Activated CD8-positive, alpha-beta memory T cell treated with anti-CD3 and anti-CD28 coated beads, Interleukin-2, amount 50 U/mL, for 48 hours (primary cell): ENCODE measurements around the gene DHX35.

Source experiments
- DNase-seq: peaks from one replicate; pipeline ENCODE4 v3.0.0-alpha.2; 2020

Gene DHX35, protein sequence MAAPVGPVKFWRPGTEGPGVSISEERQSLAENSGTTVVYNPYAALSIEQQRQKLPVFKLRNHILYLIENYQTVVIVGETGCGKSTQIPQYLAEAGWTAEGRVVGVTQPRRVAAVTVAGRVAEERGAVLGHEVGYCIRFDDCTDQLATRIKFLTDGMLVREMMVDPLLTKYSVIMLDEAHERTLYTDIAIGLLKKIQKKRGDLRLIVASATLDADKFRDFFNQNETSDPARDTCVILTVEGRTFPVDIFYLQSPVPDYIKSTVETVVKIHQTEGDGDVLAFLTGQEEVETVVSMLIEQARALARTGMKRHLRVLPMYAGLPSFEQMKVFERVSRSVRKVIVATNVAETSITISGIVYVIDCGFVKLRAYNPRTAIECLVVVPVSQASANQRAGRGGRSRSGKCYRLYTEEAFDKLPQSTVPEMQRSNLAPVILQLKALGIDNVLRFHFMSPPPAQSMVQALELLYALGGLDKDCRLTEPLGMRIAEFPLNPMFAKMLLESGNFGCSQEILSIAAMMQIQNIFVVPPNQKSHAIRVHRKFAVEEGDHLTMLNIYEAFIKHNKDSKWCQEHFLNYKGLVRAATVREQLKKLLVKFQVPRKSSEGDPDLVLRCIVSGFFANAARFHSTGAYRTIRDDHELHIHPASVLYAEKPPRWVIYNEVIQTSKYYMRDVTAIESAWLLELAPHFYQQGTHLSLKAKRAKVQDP

DNA sequence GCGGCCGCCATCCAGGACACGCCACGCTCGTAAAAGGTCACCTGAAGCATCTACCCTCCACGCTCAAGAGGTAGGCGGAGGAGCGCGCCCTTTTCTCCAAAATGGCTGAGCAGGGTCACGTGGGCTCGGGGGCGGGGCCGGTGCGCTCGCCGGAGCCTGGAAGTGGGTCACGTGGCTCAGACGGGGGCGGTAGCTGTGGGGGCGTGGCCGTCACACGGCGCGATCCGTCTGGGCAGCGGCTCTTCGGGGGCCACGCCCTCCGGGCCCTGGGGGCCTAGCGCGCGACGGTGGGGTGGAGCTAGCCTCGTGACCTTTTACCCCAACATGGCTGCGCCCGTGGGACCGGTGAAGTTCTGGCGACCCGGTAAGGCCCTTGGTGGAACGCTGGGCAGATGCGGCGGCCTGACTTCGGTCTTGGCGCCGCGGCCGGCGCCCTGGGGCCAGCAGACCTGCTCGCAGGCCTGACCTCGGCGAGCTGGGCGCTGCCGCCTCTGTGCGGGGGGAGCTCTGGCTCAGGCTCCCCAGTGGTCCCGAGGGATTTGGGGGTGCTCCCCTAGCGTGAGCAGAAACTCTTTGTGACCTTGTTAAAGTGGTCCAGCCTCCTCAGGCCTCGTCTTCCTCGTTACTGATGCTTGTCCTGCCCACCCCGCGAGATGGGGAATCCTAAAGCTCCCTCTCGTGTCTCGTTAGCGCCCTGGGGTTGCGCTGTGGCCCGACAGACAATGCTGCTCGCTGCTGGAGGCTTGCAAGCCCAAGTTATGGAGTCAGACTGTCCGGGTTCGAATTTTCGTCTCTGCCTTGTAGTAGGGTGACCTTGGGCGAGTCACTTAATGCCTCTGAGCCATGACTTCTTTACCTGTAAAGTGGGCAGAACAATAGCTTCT, at the start of gene DHX35:
Gene DHX35 (plus strand): TSS at position 301 of the 884 bp plus-strand sequence. CDS start 24 bp downstream, at position 325.
- DNase-seq: peak; percentile 98

DNA sequence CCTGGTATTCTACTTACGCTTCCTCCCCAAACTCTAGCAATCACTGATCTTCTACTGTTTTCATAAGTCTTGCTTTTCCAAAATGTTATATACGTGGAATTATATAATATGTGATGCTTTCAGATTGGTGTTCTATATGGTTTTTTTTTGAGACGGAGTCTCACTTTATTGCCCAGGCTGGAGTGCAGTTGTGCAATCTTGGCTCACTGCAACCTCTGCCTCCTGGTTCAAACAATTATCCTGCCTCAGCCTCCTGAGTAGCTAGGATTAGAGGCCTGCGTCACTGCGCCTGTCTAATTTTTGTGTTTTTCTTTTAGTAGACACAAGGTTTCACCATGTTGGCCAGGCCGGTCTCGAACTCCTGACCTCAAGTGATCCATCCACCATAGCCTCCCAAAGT, 46.8 kb upstream of the DHX35 start:
- no peak for DNase-seq

DNA sequence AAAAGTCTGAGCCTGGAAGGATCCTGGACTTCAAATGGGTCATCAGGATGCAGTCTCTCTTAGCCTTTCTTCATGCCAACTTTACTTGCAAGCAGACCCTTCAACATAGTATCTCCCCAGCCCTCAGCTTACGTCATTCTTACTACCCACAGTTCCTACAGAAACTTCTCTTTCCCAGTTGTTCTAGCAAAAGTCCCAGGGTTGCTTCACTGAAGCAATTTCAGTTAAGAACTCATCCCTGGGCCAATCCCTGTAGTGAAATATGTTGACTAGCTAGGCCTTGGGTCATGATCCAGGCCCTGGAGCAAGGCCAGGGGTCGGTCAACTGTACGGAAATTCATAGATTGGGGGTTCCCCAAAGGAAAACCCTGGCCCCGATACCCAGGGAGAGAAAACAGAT, 44.5 kb upstream of the DHX35 start:
- DNase-seq: no peak

DNA sequence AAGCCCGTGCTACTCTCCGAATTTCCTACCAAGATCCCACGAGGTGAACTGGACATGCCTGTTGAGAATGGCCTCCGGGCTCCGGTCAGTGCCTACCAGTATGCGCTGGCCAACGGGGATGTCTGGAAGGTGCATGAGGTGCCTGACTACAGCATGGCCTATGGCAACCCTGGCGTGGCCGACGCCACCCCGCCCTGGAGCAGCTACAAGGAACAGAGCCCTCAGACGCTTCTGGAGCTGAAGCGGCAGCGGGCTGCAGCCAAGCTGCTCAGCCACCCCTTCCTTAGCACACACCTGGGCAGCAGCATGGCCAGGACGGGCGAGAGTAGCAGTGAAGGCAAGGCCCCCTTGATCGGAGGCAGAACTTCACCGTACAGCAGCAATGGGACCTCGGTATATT, 44.0 kb upstream of the DHX35 start:
- DNase-seq: no peak

DNA sequence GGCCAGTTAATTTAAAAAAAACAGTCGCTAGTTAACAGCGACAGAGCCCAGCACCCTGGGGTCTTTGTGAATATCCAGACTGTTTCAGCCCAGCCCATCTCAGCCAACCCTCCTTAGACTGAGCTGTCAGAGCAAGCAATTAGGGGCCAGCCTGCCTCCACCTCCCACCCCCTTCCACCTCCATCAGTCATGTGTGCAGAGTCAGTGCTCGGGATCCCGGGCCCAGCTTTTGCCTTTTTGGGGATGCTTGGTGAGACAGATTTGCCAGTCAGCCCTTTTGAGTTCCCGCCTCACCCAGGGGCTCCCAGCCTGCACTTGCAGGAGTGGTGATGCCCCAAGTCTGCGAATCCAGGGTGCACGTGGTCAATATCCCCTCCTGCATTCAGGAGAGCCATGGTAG, 42.5 kb upstream of the DHX35 start:
- no peak for DNase-seq

DNA sequence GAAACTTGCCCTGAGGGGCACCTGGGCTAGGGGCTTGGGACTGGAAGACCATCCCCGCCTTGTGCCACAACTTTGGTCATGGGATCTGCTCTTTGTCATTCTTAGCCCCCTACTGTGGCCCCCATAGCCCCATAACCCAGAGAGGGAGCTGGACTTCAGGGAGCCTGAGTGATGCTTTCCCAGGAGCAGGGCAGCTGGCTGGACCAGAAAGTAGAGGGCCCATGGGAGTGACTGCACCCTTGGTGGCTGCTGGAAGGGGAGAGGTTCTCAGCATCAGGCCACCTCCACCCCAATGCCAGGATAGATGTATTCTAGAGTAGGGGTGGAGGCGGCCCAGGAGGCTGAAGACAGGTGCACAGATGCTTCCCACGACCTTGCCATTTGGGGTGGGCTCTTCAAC, 41.7 kb upstream of the DHX35 start:
- no peak for DNase-seq

DNA sequence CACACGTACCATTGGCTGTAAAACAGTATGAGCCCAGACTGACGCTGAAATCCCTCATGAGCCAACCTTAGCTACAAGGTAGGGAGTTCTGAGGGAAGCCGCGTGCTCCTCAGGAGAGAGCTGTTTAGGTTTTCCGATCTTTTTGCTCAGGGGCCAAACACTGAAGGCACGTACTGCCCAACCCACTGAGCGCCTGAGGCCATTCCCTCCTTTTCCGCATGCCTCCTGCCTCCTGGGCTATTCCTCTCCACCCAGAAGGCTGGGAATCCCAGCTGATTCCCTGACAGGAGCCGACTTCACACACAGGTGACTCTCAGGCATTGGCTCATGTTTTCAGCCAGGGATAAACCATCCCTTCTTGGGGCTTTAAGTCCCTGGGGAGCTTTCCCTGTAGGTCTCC, 41.3 kb upstream of the DHX35 start:
- DNase-seq: no peak

DNA sequence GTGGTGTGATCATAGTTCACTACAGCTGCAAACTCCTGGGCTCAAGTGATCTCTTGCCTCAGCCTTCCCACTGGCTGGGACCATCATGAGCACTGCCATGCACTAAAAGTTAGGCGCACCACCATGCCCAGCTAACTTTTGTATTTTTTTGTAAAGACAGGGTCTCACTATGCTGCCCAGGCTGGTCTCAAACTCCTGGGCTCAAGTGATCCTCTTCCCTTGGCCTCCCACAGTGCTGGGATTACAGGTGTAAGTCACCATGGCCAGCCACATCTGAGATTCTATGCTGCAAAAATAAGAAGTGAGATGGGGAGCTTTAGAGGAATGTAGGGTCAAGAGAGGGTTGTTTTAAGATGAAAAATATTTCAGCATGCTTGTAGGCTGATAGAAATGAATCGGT, 37.4 kb upstream of the DHX35 start:
- no peak for DNase-seq

DNA sequence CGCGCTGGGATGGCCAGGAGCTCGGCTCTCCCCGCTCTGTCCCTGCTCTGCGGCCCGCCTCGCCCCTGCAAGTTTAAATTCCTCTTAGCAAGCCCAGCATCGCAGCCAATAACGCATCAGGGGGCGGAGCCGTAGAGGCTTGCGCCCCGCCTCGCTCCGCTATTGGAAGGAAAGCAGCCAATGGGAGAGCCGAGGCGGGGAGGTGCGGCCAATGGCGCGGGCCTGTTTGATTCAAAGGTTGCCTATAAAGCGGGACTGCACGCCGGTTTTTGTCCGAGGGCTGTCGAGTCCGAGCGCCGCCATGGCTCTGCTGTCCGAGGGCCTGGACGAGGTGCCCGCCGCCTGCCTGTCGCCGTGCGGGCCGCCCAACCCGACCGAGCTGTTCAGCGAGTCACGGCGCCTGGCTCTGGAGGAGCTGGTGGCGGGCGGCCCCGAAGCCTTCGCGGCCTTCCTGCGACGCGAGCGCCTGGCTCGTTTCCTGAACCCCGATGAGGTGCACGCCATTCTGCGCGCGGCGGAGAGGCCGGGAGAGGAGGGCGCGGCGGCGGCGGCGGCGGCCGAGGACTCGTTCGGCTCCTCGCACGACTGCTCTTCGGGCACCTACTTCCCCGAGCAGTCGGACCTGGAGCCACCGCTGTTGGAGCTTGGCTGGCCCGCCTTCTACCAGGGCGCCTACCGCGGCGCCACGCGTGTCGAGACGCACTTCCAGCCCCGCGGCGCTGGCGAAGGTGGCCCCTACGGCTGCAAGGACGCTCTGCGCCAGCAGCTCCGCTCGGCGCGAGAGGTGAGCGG, 35.8 kb upstream of the DHX35 start, which contains the start of gene FAM83D:
Gene FAM83D (plus strand): TSS at position 276 of the 792 bp plus-strand sequence. CDS start 26 bp downstream, at position 302.
- peak; percentile 99 for DNase-seq

DNA sequence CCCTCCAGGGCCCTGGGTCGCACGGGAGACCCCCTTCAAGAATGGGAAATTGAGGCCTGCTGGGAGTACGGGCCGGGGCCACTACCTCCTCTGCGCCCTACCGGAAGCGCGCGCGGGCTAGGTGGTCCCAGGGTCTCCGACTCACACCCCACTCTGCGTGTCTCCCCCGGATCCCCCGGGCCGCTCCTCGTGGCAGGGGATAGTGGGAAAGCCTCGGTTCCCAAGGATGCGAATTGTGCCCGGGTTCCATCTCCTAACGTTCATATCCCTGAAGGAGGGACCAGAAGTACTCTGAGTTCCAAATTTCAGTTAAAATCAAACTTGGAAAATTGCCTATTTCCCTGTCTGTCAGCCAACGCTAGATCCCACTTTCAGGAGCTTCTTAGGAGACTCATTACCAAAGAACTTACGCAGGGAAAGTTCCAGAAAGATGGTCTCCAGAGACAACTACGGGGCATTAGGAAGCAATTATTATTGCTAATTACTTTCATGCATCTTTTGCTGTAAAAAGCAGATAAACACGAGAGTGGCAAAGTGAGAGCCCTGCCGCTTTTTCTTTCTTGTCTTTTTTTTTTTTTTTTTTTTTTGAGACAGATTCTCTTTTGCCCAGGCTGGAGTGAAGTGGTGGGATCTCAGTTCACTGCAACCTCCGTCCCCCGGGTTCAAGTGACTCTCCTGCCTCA, 35.1 kb upstream of the DHX35 start:
- DNase-seq: peak; percentile 67

DNA sequence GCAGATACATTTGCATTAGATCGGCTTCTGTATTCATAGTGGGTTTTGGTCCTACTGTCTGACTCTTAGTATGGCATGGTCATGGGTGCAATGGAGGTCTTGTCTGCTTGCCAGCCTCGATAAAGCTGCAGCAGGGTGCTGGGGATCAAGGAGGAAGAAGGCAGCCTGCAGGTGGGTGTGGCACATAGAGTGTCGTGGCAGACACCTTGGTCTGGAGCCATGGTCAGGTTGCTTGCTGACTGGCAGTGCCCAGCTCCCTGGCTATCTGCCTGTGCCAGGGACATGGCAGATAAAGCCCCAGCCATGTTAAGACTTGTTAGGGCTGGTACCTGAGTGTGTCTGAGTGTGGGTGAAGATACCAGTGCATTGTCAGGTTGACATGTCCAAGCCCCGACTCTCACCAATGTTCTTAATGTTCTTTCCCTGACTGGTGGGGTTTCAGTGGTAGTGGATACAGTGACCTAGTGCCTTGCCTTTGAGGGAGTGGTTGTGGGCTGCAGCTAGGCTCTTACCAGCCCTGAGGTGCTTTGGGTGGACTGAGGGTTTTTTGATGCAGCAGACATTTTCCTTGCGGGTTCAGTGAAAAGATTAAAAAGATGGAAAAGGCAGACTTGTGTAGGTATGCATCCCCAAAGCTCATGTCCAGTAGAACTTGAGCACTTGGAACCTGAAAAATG, 34.1 kb upstream of the DHX35 start:
- DNase-seq: no peak

DNA sequence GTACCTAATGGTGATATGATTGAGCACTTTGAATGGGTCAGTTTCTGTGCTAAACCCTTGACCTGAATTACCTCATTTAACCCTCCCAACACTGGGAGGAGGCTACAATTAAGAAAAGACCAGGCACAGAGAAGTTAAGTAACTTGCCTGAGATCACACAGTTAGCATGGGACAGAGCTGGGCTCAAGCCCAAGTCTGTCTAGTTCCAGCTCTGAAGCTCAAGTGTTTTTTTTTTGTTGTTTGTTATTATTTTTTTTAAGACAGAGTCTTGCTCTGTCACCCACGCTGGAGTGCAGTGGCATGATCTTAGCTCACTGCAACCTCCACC, 31.9 kb upstream of the DHX35 start:
- DNase-seq: no peak

DNA sequence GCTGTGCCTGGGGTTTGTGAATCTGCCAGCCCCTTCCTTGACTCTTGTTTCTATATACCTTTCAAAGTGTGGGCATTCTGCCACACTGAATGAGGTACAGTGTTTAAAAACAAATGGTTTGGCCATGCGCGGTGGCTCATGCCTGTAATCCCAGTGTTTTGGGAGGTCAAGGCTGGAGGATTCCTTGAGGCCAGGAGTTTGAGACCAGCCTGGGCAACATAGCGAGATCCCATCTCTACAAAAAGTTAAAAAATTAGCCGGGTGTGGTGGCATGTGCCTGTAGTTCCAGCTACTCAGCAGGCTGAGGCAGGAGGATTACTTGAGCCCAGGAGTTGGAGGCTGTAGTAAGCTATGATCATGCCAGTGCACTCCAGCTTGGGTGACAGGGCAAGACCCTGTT, 30.2 kb upstream of the DHX35 start:
- DNase-seq: no peak

DNA sequence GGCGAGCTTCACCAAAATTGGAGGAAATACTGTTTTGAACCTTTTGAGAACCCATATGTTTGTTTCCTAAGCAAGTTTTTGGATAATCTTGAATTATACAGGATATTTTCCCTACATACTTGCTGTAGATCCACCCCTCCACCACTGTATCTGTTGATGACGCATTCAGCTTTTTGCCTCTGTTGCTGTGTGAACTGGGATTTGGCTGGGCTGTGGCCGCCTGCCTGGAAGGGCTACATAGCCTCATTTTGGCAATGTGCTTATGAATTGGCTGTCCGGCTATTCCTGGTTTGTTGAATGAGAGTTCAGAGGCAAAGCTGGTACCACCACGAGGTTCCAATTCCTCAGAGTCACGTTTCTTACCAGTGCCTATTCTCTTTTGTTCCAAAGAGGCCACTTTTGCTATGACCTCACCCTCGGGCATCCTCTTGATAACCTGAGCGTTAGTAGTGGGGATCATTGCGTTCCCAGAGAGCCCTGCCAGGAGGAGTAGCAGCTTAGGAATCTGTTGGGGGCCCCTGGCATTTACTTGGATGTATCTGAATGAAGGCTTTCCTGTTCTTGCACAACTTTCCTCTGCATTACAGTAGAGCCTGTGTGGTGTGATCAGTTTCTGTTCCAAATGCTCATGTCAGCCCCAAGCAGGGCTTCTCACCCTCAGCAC, 29.6 kb upstream of the DHX35 start:
- DNase-seq: no peak

DNA sequence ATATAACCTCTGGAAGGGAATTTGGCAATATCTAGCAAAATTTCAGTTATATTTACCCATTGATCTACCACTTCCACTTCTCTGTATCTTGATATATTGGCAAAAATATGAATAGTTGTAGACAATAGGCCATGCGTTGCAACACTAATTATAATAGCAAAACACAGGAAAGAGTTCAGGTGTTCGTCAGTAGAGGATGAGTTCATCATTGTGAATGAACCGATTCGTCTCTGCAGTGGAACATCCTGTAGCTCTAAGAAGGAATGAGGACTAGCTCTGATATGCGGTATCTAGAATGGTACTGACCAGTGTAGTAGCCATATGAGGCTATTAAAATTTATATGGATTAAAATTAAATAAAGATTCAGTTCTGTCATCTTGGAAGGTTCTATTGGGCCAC, 27.6 kb upstream of the DHX35 start:
- DNase-seq: no peak

DNA sequence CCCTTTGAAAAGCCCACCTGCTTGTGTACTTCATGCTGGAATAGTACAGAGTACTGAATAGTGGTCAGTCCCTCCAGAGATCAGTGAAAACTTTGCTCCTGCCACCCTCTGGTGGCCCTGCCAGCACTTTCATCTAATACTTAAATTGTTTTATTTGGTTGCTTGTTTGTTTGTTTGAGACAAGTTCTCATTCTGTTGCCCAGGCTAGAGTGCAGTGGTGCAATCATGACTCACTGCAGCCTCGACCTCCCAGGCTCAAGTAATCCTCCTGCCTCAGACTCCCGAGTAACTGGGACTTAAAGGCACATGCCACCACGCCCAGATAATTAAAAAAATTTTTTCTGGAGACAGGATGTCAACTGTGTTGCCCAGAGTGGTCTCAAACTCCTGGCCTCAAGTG, 26.9 kb upstream of the DHX35 start:
- no peak for DNase-seq

DNA sequence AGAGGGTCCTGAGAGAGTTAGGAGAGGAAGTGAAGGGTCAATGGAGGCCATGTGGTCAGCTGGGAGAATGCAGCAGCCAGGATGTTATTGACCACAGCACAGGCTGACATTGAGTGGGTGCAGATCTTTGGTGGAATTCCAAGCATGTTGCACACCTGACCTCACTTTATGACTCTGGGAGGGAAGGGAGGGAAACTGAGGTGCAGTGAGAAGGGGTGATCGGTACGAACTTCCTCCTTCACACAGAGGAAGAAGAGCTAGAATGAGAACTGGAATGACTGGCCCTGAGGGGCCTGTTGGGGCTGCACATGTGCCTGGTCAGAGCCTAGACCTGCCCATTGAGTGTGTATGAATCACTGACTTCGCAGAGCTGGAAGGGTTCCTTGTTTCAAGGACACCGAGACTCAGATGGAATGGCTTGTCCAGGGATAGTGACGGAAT, 26.2 kb upstream of the DHX35 start:
- no peak for DNase-seq

DNA sequence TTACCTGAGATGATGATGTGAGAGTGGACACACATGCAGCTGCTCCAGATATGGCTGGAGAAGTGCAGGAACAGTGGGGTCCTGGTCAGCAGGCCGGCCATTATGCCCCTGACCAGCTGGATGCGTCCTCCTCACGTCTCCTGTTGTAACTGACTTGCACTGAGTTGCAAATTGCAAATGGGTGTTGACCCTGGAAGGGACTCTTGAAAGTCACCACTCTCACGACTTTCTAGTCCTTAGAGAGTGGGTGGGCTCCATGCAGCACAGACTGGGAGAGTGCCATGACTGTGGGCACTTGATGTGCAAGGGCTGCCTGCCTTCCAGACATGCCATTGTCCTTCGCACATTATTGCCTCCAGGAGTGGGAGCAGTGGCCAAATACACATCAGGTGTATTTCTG, 25.1 kb upstream of the DHX35 start:
- DNase-seq: no peak

DNA sequence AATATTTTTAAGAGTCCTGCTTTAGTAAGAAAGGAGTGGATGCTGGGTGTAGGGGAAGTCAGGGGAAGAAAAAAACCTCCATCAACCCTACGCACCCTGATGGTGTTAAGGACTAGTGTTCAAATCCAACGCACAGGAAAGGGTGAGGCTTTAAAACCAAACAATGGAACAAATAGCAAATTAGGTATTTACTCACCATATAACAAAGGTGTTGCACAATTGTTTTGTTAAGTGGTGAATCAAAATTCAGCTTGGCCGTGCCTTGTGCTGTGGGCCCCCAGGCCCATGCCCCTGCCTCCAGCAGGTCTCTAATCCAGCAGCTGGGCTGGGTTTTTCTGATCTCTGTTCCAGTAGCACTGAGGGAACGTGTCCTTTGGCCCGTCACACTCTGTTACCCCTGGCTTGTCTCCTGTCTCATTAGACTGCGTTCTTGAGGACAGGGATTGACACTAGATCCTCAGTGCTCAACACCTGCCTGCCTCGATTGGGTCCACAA, 24.1 kb upstream of the DHX35 start:
- no peak for DNase-seq

DNA sequence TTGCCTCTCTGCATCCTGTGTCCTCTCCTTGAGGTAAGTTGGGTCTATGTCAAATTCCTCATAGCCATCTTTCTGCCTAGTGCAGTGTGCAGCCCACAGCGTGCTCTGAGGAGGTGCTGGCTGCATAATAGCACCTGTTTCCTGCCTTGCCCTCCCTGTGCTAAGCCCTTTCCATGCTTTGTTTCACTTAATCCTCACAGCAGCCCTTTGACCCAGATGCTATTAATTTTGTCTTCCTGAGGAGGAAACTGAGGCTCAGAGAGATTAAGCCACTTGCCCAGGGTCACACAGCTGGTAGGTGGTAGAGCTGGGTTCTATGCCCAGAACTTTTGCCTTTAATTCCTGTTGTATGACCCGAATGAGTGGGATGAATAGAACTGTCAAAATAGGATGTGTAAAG, 22.5 kb upstream of the DHX35 start:
- no peak for DNase-seq

DNA sequence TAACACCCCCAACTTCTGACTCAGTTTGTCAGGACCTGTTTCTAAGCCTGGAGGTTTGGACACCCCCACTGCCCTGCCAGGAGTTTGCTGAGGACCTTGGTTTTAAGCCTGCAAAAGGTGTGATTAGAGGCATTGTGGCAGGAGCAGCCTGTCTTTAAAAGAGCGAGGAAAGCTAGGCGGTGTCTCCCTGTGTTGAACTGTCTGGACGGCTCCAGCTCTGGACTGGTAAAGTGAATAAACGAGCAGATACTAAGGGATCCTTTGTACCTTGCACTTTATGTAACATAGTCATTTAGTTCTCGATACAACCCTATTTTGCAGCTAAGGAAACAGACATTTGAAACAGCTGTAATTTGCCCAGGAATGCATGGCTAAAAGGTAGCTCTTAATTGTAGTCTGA, 21.5 kb upstream of the DHX35 start:
- DNase-seq: no peak
